A549 (cell line): Measurements from ENCODE around the gene FOXRED1.

ENCODE experiments used
- POLR2A ChIP-seq: IDR thresholded peaks from 2 replicates; pipeline ENCODE4 v1.6.1; 2012; ENCODE audit warnings: mild to moderate bottlenecking, low read length
- POLR2AphosphoS2 ChIP-seq: conservative IDR thresholded peaks from 2 replicates; pipeline ENCODE4 v1.6.1; 2012; ENCODE audit warnings: low read length, improper control_type of control experiment, inconsistent platforms
- SMC3 ChIP-seq: fragments of >200 bp; sonication (Bioruptor Twin); formaldehyde crosslinking; IDR thresholded peaks from 3 replicates; pipeline ENCODE4 v1.6.1; 2018; ENCODE audit warnings: inconsistent platforms
- TF ChIP-seq, protein P1 (sequence below): fragments of >200 bp; sonication (Bioruptor Twin); formaldehyde crosslinking; IDR thresholded peaks from 3 replicates; pipeline ENCODE4 v1.6.1; 2016
- TF ChIP-seq, protein P2 (sequence below): fragments of 450-650 bp; IDR thresholded peaks from 2 replicates; pipeline ENCODE4 v1.6.1; 2014; ENCODE audit warnings: antibody characterized with exemption
- TF ChIP-seq, protein P3 (sequence below): fragments of >200 bp; sonication (Bioruptor Twin); formaldehyde crosslinking; IDR thresholded peaks from 3 replicates; pipeline ENCODE4 v1.5.1; 2016
- TF ChIP-seq, protein P4 (sequence below): IDR thresholded peaks from 2 replicates; pipeline ENCODE4 v1.6.1; 2012

- TF ChIP-seq, protein P1, sequence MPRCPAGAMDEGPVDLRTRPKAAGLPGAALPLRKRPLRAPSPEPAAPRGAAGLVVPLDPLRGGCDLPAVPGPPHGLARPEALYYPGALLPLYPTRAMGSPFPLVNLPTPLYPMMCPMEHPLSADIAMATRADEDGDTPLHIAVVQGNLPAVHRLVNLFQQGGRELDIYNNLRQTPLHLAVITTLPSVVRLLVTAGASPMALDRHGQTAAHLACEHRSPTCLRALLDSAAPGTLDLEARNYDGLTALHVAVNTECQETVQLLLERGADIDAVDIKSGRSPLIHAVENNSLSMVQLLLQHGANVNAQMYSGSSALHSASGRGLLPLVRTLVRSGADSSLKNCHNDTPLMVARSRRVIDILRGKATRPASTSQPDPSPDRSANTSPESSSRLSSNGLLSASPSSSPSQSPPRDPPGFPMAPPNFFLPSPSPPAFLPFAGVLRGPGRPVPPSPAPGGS, result no peak
- TF ChIP-seq, protein P2, sequence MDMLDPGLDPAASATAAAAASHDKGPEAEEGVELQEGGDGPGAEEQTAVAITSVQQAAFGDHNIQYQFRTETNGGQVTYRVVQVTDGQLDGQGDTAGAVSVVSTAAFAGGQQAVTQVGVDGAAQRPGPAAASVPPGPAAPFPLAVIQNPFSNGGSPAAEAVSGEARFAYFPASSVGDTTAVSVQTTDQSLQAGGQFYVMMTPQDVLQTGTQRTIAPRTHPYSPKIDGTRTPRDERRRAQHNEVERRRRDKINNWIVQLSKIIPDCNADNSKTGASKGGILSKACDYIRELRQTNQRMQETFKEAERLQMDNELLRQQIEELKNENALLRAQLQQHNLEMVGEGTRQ, result no peak
- TF ChIP-seq POLR2A (no peak), SMC3 (no peak), POLR2AphosphoS2 (no peak)
- TF ChIP-seq, protein P3, sequence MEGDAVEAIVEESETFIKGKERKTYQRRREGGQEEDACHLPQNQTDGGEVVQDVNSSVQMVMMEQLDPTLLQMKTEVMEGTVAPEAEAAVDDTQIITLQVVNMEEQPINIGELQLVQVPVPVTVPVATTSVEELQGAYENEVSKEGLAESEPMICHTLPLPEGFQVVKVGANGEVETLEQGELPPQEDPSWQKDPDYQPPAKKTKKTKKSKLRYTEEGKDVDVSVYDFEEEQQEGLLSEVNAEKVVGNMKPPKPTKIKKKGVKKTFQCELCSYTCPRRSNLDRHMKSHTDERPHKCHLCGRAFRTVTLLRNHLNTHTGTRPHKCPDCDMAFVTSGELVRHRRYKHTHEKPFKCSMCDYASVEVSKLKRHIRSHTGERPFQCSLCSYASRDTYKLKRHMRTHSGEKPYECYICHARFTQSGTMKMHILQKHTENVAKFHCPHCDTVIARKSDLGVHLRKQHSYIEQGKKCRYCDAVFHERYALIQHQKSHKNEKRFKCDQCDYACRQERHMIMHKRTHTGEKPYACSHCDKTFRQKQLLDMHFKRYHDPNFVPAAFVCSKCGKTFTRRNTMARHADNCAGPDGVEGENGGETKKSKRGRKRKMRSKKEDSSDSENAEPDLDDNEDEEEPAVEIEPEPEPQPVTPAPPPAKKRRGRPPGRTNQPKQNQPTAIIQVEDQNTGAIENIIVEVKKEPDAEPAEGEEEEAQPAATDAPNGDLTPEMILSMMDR, result no peak
- TF ChIP-seq, protein P4, sequence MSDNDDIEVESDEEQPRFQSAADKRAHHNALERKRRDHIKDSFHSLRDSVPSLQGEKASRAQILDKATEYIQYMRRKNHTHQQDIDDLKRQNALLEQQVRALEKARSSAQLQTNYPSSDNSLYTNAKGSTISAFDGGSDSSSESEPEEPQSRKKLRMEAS, result no peak
Observed at GRCh38 chr11:126310992-126311310, 42.0 kb downstream of the FOXRED1 start.
